ENCODE measurements around the gene TARS2. TPM values are rescaled to one million over a fixed set of nuclear protein-coding genes. Genes with fewer than 3 reads are reported as not detected.

Gene TARS2
- total and polyA plus RNA-seq, 10 of the 15 experiments (the other 5 are each of a cell fraction or from before 2014, with no cell fraction given) = 11.0 to 51.8 (median 45.2) TPM

DNA sequence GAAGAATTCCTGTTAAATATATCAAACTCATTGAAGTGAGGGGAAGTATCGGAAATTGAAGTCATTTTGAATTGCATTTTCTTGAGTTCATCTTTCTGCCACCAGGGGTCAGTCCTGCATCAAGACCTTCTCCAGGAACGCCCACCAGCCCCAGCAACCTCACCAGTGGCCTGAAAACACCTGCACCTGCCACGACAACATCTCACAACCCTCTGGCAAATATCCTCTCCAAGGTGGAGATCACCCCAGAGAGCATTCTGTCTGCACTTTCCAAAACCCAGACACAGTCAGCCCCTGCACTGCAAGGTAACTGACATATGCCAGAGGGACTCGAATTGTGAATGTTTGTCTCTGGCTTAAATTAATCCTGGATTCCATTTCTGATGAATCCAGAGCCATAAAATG, 22.8 kb upstream of the TARS2 start (continued):
- TF ChIP-seq, protein P1, sequence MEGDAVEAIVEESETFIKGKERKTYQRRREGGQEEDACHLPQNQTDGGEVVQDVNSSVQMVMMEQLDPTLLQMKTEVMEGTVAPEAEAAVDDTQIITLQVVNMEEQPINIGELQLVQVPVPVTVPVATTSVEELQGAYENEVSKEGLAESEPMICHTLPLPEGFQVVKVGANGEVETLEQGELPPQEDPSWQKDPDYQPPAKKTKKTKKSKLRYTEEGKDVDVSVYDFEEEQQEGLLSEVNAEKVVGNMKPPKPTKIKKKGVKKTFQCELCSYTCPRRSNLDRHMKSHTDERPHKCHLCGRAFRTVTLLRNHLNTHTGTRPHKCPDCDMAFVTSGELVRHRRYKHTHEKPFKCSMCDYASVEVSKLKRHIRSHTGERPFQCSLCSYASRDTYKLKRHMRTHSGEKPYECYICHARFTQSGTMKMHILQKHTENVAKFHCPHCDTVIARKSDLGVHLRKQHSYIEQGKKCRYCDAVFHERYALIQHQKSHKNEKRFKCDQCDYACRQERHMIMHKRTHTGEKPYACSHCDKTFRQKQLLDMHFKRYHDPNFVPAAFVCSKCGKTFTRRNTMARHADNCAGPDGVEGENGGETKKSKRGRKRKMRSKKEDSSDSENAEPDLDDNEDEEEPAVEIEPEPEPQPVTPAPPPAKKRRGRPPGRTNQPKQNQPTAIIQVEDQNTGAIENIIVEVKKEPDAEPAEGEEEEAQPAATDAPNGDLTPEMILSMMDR (IDR thresholded peaks at IDR 0.05 in 2 of 3, conservative IDR thresholded peaks at IDR 0.05 in 1 of 3; ENCODE audit: control insufficient read depth in 2 of 3, extremely low read depth in 1 of 3, insufficient read depth in 1 of 3, low read depth in 3 of 3, low read length in 3 of 3) = peak; percentile 70 to 85 (median 72)
- TF ChIP-seq, protein P2, sequence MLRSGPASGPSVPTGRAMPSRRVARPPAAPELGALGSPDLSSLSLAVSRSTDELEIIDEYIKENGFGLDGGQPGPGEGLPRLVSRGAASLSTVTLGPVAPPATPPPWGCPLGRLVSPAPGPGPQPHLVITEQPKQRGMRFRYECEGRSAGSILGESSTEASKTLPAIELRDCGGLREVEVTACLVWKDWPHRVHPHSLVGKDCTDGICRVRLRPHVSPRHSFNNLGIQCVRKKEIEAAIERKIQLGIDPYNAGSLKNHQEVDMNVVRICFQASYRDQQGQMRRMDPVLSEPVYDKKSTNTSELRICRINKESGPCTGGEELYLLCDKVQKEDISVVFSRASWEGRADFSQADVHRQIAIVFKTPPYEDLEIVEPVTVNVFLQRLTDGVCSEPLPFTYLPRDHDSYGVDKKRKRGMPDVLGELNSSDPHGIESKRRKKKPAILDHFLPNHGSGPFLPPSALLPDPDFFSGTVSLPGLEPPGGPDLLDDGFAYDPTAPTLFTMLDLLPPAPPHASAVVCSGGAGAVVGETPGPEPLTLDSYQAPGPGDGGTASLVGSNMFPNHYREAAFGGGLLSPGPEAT (IDR thresholded peaks at IDR 0.05; ENCODE audit: low read depth) = no peak
- peak; percentile 73; the same call in 1 of the 2 replicates for TF ChIP-seq SMC3 (IDR thresholded peaks at IDR 0.05; ENCODE audit: borderline replicate concordance, low read length)
- no peak for TF ChIP-seq ZNF274 (IDR thresholded peaks at IDR 0.05; ENCODE audit: insufficient read depth, insufficient read length)
- TF ChIP-seq CHD2 (IDR thresholded peaks at IDR 0.05; ENCODE audit: borderline replicate concordance, low read depth, low read length) = no peak
- no peak for TF ChIP-seq NR2F1 (conservative IDR thresholded peaks at IDR 0.05)
- TF ChIP-seq JUNB (IDR thresholded peaks at IDR 0.05) = no peak
- TF ChIP-seq MYC (IDR thresholded peaks at IDR 0.05; ENCODE audit: insufficient read depth, insufficient read length, insufficient replicate concordance, low read length, severe bottlenecking) = no peak
- no peak for TF ChIP-seq EED (IDR thresholded peaks at IDR 0.05; ENCODE audit: low read depth)
- TF ChIP-seq GABPA (IDR thresholded peaks at IDR 0.05; ENCODE audit: low read depth) = no peak
- TF ChIP-seq, protein P3, sequence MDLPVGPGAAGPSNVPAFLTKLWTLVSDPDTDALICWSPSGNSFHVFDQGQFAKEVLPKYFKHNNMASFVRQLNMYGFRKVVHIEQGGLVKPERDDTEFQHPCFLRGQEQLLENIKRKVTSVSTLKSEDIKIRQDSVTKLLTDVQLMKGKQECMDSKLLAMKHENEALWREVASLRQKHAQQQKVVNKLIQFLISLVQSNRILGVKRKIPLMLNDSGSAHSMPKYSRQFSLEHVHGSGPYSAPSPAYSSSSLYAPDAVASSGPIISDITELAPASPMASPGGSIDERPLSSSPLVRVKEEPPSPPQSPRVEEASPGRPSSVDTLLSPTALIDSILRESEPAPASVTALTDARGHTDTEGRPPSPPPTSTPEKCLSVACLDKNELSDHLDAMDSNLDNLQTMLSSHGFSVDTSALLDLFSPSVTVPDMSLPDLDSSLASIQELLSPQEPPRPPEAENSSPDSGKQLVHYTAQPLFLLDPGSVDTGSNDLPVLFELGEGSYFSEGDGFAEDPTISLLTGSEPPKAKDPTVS (IDR thresholded peaks at IDR 0.05; ENCODE audit: low read depth, low read length) = no peak
- TF ChIP-seq, protein P4, sequence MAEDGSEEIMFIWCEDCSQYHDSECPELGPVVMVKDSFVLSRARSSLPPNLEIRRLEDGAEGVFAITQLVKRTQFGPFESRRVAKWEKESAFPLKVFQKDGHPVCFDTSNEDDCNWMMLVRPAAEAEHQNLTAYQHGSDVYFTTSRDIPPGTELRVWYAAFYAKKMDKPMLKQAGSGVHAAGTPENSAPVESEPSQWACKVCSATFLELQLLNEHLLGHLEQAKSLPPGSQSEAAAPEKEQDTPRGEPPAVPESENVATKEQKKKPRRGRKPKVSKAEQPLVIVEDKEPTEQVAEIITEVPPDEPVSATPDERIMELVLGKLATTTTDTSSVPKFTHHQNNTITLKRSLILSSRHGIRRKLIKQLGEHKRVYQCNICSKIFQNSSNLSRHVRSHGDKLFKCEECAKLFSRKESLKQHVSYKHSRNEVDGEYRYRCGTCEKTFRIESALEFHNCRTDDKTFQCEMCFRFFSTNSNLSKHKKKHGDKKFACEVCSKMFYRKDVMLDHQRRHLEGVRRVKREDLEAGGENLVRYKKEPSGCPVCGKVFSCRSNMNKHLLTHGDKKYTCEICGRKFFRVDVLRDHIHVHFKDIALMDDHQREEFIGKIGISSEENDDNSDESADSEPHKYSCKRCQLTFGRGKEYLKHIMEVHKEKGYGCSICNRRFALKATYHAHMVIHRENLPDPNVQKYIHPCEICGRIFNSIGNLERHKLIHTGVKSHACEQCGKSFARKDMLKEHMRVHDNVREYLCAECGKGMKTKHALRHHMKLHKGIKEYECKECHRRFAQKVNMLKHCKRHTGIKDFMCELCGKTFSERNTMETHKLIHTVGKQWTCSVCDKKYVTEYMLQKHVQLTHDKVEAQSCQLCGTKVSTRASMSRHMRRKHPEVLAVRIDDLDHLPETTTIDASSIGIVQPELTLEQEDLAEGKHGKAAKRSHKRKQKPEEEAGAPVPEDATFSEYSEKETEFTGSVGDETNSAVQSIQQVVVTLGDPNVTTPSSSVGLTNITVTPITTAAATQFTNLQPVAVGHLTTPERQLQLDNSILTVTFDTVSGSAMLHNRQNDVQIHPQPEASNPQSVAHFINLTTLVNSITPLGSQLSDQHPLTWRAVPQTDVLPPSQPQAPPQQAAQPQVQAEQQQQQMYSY (CRISPR knock-in tag; IDR thresholded peaks at IDR 0.05) = no peak
- TF ChIP-seq RBBP5 (conservative IDR thresholded peaks at IDR 0.05) = no peak
- TF ChIP-seq YY1 (IDR thresholded peaks at IDR 0.05; ENCODE audit: low read depth, low read length) = peak; percentile 58
- no peak for TF ChIP-seq NFXL1 (IDR thresholded peaks at IDR 0.05; ENCODE audit: borderline replicate concordance)
- 0 out of 3 replicates have a peak, but pooled peaks of 1 of the 2 experiments have one; percentile 38 for TF ChIP-seq EGR1 (IDR thresholded peaks at IDR 0.05; ENCODE audit: borderline replicate concordance in 1 of 2, low read depth in 2 of 2, low read length in 2 of 2)

Data from GM12878 (cell line).